ENCODE results near the gene KCNMA1.

GRCh38 chr10:76883596-76883995, 754.0 kb downstream of the KCNMA1 start:
- no peak for TF ChIP-seq CTCF (conservative IDR thresholded peaks at IDR 0.05; ENCODE audit: low read depth, low read length)
- TF ChIP-seq EZH2 (IDR thresholded peaks at IDR 0.05; ENCODE audit: low read length, unreplicated experiment): no peak
- TF ChIP-seq EZH2phosphoT487 (IDR thresholded peaks at IDR 0.05; ENCODE audit: borderline replicate concordance, low read length): no peak

Measured in PC-3 (cell line).